ENCODE results near the gene ITGB6. TPM values are rescaled to one million over a fixed set of nuclear protein-coding genes. Genes with fewer than 3 reads are reported as not detected.

ITGB6 gene
- total and polyA plus RNA-seq, 2 of the 8 experiments (the other 6 are each of a cell fraction or from before 2014, with no cell fraction given): not detected

DNA sequence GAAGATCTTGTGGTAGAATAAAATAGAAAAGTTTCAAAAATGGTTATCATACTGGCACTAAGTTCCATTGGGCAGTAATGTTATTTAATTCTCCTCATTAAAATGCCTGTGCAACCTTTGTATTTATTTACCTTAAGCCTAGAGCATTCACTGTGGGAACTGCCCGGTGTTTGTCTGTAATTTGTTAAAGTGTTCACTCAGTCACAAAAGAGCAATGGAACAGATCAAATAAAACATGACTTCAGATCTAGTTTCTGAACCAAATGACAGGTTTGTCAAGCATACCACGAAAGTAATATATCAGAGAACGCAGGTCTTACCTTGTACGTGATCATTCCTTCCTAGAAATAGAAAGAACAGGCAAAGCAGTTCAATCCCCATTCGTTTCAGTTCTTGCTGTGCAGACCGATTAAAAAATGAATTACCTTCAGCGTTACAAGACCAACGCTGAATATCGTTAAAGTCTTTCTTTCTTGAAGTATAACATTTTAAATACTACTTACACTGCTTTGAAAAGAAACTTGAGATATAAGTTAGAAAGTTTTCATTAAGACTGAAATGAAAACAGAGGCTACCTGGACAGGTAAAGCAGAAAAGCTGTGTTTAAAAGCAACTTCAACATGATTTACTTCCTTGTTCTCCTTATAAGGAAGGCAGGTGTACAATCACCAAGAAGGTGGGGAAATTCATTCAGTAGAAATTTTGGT, at the start of gene ITGB6 (continued):
- TF ChIP-seq, protein P1, sequence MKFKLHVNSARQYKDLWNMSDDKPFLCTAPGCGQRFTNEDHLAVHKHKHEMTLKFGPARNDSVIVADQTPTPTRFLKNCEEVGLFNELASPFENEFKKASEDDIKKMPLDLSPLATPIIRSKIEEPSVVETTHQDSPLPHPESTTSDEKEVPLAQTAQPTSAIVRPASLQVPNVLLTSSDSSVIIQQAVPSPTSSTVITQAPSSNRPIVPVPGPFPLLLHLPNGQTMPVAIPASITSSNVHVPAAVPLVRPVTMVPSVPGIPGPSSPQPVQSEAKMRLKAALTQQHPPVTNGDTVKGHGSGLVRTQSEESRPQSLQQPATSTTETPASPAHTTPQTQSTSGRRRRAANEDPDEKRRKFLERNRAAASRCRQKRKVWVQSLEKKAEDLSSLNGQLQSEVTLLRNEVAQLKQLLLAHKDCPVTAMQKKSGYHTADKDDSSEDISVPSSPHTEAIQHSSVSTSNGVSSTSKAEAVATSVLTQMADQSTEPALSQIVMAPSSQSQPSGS (IDR thresholded peaks at IDR 0.05; ENCODE audit: low read length): no peak
- TF ChIP-seq CBX8 (IDR thresholded peaks at IDR 0.05; ENCODE audit: borderline replicate concordance, low read depth, low read length): no peak

All from H1 (cell line).